Measurements from ENCODE around the gene GDPD2. TPM values are rescaled to one million over a fixed set of nuclear protein-coding genes. Genes with fewer than 3 reads are reported as not detected.

The GDPD2 gene
- total RNA-seq: 7.5 TPM

GRCh38 chrX:70422851-70423341 is at the start of gene GDPD2:
Gene GDPD2, plus strand, starts transcription at chrX:70423314. Its CDS starts 1,671 bp downstream, at chrX:70424985.

GRCh38 chrX:70444326-70444945 is 21.3 kb downstream of the GDPD2 start, which contains the start of gene DLG3:
Gene DLG3, plus strand, starts transcription at chrX:70444835. Its CDS starts 367 bp downstream, at chrX:70445202.

Other genes with a start within 250 kb of the GDPD2 start
- not detected for gene DGAT2L6, start 245.8 kb upstream of the GDPD2 start, total RNA-seq
- gene AWAT1, start 188.7 kb upstream of the GDPD2 start, total RNA-seq: not detected
- gene P2RY4, start 163.1 kb upstream of the GDPD2 start, total RNA-seq: 0.82 TPM
- gene ARR3, start 155.0 kb upstream of the GDPD2 start, total RNA-seq: 9.8 TPM
- gene RAB41, start 141.1 kb upstream of the GDPD2 start, total RNA-seq: not detected
- 43.7 TPM for gene PDZD11, start 133.4 kb upstream of the GDPD2 start, total RNA-seq
- gene KIF4A, start 133.2 kb upstream of the GDPD2 start, total RNA-seq: 7.6 TPM
- 67.5 TPM for gene DLG3, start 21.5 kb downstream of the GDPD2 start, total RNA-seq

Data from camera-type eye (tissue), 1 donor.